BLaER1 treated with 17β-estradiol and CSF1 and Interleukin-3, amounts not matched to agents 10 nM and 100 nM (cell line): ENCODE measurements around the gene TRMT112.
"Not testable (repeated sequence)": the region's sequence is repeated elsewhere in the genome, so short reads cannot be mapped to it uniquely, and the experiment has no call there.

Source experiments
- H3K27ac ChIP-seq, 11 experiments: shearing (Covaris generic); formaldehyde crosslinking; 2 replicates each; pipeline ENCODE4 v1.8.1; 2022
- H3K27me3 ChIP-seq, 11 experiments: shearing (Covaris generic); formaldehyde crosslinking; 2 replicates each; pipeline ENCODE4 v1.8.1; 2022
- H3K36me3 ChIP-seq, 11 experiments: shearing (Covaris generic); formaldehyde crosslinking; 2 replicates each; pipeline ENCODE4 v1.8.1; 2022
- H3K4me1 ChIP-seq, 10 experiments: shearing (Covaris generic); formaldehyde crosslinking; 2 replicates each; pipeline ENCODE4 v1.8.1; 2022
- H3K4me2 ChIP-seq, 11 experiments: shearing (Covaris generic); formaldehyde crosslinking; 2 replicates each; pipeline ENCODE4 v1.8.1; 2022
- H3K4me3 ChIP-seq, 10 experiments: shearing (Covaris generic); formaldehyde crosslinking; 2 replicates each; pipeline ENCODE4 v1.8.1; 2022
- H3K9ac ChIP-seq, 11 experiments: shearing (Covaris generic); formaldehyde crosslinking; 2 replicates each; pipeline ENCODE4 v1.8.1; 2022
- H3K9me3 ChIP-seq, 11 experiments: shearing (Covaris generic); formaldehyde crosslinking; replicated peaks in 1 of 11; 2 replicates each; pipeline ENCODE4 v1.8.1; 2022
- H4K20me1 ChIP-seq, 11 experiments: shearing (Covaris generic); formaldehyde crosslinking; 2 replicates each; pipeline ENCODE4 v1.8.1; 2022
- Cebpa-rat ChIP-seq, 11 experiments: shearing (Covaris generic); IDR thresholded peaks; 2 replicates each; pipeline ENCODE4 v1.8.1; 2022

TRMT112 gene

DNA sequence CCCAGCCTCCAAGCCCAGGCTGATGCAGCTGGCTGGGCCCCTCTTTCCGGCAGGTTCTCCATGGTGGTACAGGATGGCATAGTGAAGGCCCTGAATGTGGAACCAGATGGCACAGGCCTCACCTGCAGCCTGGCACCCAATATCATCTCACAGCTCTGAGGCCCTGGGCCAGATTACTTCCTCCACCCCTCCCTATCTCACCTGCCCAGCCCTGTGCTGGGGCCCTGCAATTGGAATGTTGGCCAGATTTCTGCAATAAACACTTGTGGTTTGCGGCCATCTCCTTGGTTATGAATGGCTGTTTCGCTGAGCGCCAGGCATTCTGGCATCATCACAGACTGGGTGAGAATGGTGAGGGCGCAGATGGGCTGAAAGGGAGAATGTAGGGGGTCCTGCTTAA, 4.2 kb upstream of the TRMT112 start:
- Histone ChIP-seq H3K9ac (peak overlapping the region in 3 of 11 experiments; percentile 10 to 28 (median 17); a peak in 2 of 22 replicates), H3K27ac (peak overlapping the region in 4 of 11 experiments; percentile 1 to 38 (median 16); a peak in 2 of 22 replicates), H3K9me3 (no peaks in the 10 kb centered on the region), H3K27me3 (no peaks in the 10 kb centered on the region), H3K4me1 (peaks cover 14 to 43% (median 33%) of the 10 kb centered on the region in 10 experiments), H3K4me3 (no peak overlapping the region), H4K20me1 (peaks cover 0 to 6% (median 0%) of the 10 kb centered on the region in 11 experiments; a peak in 5 of 22 replicates), H3K4me2 (no peak overlapping the region), H3K36me3 (peaks cover 0 to 30% (median 14%) of the 10 kb centered on the region in 11 experiments; a peak in 17 of 22 replicates)
- no peak for TF ChIP-seq Cebpa-rat (IDR thresholded peaks at IDR 0.05)

DNA sequence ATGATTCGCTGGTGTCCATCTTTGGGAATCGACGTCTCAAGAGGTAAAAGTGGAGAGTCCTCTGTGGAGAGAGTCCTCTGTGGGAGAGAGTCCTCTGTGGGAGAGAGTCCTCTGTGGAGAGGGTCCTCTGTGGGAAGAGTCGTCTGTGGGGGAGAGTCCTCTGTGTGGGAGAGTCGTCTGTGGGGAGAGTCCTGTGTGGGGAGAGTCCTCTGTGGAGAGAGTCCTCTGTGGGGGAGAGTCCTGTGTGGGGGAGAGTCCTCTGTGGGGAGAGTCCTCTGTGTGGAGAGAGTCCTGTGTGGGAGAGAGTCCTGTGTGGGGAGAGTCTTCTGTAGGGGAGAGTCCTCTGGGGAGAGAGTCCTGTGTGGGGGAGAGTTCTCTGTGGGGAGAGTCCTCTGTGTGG, 3.7 kb upstream of the TRMT112 start:
- Histone ChIP-seq H3K4me1 (peaks cover 19 to 48% (median 38%) of the 10 kb centered on the region in 10 experiments), H3K9ac (peak overlapping the region in 6 of 11 experiments; percentile 10 to 29 (median 18); a peak in 1 of 22 replicates), H3K4me3 (no peak overlapping the region), H3K27me3 (no peaks in the 10 kb centered on the region), H3K27ac (peak overlapping the region in 4 of 11 experiments; percentile 1 to 38 (median 16); a peak in 3 of 22 replicates), H3K4me2 (no peak overlapping the region), H3K9me3 (no peaks in the 10 kb centered on the region), H4K20me1 (peaks cover 0 to 11% (median 5%) of the 10 kb centered on the region in 11 experiments; a peak in 11 of 22 replicates), H3K36me3 (peaks cover 5 to 34% (median 19%) of the 10 kb centered on the region in 11 experiments; a peak in 21 of 22 replicates)
- TF ChIP-seq Cebpa-rat (IDR thresholded peaks at IDR 0.05): no peak

DNA sequence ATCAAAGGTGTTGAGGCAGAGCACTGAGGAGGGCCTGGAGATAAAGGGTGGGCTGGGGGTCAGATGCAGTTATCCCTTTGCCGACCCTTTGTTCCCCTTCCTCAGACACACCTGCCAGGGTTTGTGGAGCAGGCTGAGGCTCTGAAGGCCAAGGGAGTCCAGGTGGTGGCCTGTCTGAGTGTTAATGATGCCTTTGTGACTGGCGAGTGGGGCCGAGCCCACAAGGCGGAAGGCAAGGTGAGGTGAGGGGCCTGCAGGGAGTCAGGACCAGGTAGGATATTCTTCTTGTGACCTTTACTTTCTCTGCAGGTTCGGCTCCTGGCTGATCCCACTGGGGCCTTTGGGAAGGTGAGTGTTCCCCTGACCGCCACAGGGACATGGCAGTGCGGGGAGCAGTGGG, 3.2 kb upstream of the TRMT112 start:
- Histone ChIP-seq H3K4me3 (no peak overlapping the region), H3K36me3 (peaks cover 9 to 38% (median 24%) of the 10 kb centered on the region in 11 experiments), H3K4me1 (peaks cover 24 to 53% (median 42%) of the 10 kb centered on the region in 10 experiments), H3K27me3 (no peaks in the 10 kb centered on the region), H3K9me3 (no peaks in the 10 kb centered on the region), H3K4me2 (0 out of 22 replicates have a peak overlapping the region, but pooled peaks of 1 of the 11 experiments have one; percentile 96), H4K20me1 (peaks cover 0 to 16% (median 9%) of the 10 kb centered on the region in 11 experiments; a peak in 14 of 22 replicates), H3K9ac (0 out of 22 replicates have a peak overlapping the region, but pooled peaks of 2 of the 11 experiments have one; percentile 13 to 19), H3K27ac (peak overlapping the region in 1 of 11 experiments; percentile 38; a peak in 1 of 22 replicates)
- TF ChIP-seq Cebpa-rat (IDR thresholded peaks at IDR 0.05): no peak

DNA sequence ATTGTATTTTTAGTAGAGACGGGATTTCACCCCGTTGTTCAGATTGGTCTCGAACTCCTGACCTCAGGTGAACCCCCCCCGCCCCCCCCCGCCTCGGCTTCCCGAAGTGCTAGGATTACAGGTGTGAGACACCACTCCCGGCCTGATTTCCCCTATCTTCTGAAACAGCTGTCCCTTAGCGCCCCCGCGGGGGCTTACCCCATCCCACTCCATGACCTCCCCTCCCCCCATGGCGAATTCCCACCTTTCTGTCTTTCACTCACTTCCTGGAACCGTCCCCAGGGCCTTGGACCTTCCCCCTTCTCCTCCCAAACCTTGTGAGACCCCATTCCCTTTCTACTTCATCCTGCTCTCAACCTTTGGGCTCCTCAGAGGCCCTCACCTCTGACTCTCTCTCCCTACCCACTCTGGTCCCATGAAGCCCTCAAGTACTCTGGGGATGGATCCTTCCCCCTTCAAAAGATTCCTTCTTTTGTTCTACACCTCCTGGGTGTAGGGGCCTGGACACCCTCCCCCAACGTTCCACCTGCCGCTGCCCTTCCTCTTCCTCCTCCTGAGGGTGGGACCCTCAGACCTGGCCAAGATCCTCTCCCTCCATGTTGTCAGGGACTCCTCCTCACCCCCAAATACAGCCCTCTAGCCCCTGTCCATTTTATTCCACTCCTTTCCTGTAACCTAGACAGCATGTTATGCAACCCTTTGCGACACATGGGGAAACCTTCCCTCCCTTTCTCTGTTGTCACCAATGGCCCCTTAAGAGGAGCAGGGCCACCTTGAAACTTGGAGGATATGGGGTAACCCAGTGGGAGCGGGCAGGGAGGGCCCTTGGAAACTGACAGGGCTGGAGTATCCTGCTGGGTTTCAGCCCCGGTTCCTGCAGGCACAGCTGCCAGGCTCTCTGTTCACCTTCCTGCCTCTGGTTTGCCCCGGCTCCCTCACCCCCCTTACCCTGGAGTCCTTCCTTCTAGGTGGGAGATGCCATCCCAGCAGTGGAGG, 1.7 kb upstream of the TRMT112 start:
- no peaks in the 10 kb centered on the region for H3K27me3 ChIP-seq
- H4K20me1 ChIP-seq: peaks cover 1 to 31% (median 24%) of the 10 kb centered on the region in 11 experiments; a peak in 18 of 22 replicates
- peak overlapping the region; percentile 86 to 97 (median 94) for H3K4me2 ChIP-seq
- H3K4me3 ChIP-seq: peak overlapping the region; percentile 73 to 92 (median 81)
- no peaks in the 10 kb centered on the region for H3K9me3 ChIP-seq
- H3K9ac ChIP-seq: peak overlapping the region; percentile 81 to 94 (median 85)
- H3K27ac ChIP-seq: peak overlapping the region; percentile 35 to 94 (median 88); a peak in 21 of 22 replicates
- peaks cover 24 to 53% (median 39%) of the 10 kb centered on the region in 11 experiments for H3K36me3 ChIP-seq
- TF ChIP-seq Cebpa-rat (IDR thresholded peaks at IDR 0.05): peak in 4 of 11 experiments; percentile 14 to 65 (median 38); a peak in 4 of 22 replicates
- peaks cover 37 to 66% (median 46%) of the 10 kb centered on the region in 10 experiments for H3K4me1 ChIP-seq

DNA sequence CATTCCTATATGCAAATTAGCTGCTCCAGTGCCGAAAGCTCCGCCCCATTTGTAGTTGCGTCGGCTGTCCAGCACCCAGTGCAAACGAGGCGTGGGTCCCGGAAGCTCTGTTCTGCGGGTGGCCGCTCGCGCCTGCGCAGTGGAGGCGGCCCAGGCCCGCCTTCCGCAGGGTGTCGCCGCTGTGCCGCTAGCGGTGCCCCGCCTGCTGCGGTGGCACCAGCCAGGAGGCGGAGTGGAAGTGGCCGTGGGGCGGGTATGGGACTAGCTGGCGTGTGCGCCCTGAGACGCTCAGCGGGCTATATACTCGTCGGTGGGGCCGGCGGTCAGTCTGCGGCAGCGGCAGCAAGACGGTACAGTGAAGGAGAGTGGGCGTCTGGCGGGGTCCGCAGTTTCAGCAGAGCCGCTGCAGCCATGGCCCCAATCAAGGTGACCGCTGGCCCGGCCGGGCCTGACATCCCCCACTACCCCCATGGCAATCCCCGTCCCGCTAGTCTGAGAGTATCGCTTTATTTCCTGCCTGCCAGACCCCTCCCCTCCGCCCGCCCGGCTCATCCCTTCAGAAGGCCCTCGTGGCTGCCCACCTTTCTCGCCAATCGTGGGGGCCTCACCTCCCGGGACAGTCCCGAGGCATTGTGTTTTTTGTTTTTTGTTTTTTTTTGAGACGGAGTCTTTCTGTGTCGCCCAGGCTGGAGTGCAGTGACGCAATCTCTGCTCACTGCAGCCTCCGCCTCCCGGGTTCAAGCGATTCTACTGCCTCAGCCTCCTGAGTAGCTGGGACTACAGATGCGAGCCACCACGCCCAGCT, 804 bp upstream of the TRMT112 start, which contains the start of gene PRDX5:
Gene PRDX5, plus strand, starts transcription at position 161 of the 805 bp plus-strand sequence. Its CDS starts 95 bp downstream, at position 256.
- Histone ChIP-seq H4K20me1 (peaks cover 8 to 40% (median 33%) of the 10 kb centered on the region in 11 experiments; a peak in 19 of 22 replicates), H3K36me3 (peaks cover 33 to 62% (median 47%) of the 10 kb centered on the region in 11 experiments), H3K27me3 (no peaks in the 10 kb centered on the region), H3K9ac (peak within 1 kb of the TSS; percentile 81 to 94 (median 85)), H3K4me3 (peak within 1 kb of the TSS; percentile 73 to 92 (median 81)), H3K4me1 (peaks cover 31 to 66% (median 44%) of the 10 kb centered on the region in 10 experiments), H3K27ac (peak within 1 kb of the TSS; percentile 86 to 94 (median 89)), H3K4me2 (peak within 1 kb of the TSS; percentile 86 to 97 (median 94)), H3K9me3 (no peaks in the 10 kb centered on the region)
- TF ChIP-seq Cebpa-rat (IDR thresholded peaks at IDR 0.05): peak in 8 of 11 experiments; percentile 25 to 76 (median 49); a peak in 9 of 22 replicates

DNA sequence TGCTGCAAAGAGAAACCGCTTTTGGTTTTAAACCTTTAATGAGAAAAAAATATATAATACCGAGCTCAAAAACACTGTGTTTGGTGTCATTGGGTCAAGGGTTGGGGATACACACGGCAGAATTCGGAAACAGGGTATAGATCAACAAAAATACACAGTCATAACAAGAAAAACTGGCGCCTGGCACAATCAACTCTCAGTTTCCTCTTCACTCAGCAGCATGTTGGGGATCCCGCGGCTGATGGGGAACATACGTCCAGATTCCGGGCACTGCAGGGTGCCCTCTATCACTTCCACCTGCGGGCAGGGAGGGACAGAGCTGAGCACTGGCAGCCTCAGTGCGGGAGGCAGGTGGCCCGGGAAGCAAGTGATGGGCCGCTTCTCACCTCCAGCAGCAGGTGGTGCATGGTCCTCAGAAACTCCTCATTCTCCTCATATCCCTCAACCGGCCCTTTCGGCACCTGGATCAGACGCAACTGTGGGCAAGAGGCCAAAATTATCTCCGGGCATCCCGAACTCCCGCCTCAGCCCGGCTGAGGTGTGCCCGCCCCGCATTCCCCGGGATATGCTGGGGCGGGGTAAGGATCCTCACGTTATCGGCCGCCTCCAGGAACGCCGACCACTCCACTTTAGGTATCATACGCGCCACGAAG, 561 bp downstream of the TRMT112 start:
- no peak for TF ChIP-seq Cebpa-rat (IDR thresholded peaks at IDR 0.05)
- peak overlapping the region; percentile 86 to 94 (median 89) for H3K27ac ChIP-seq
- peak overlapping the region; percentile 86 to 97 (median 94) for H3K4me2 ChIP-seq
- peaks cover 21 to 66% (median 44%) of the 10 kb centered on the region in 10 experiments for H3K4me1 ChIP-seq
- peak overlapping the region; percentile 81 to 94 (median 85) for H3K9ac ChIP-seq
- H3K9me3 ChIP-seq: no peaks in the 10 kb centered on the region
- H3K4me3 ChIP-seq: peak overlapping the region; percentile 73 to 92 (median 81)
- no peaks in the 10 kb centered on the region for H3K27me3 ChIP-seq
- peaks cover 39 to 62% (median 55%) of the 10 kb centered on the region in 11 experiments for H3K36me3 ChIP-seq
- peaks cover 8 to 53% (median 44%) of the 10 kb centered on the region in 11 experiments; a peak in 20 of 22 replicates for H4K20me1 ChIP-seq

DNA sequence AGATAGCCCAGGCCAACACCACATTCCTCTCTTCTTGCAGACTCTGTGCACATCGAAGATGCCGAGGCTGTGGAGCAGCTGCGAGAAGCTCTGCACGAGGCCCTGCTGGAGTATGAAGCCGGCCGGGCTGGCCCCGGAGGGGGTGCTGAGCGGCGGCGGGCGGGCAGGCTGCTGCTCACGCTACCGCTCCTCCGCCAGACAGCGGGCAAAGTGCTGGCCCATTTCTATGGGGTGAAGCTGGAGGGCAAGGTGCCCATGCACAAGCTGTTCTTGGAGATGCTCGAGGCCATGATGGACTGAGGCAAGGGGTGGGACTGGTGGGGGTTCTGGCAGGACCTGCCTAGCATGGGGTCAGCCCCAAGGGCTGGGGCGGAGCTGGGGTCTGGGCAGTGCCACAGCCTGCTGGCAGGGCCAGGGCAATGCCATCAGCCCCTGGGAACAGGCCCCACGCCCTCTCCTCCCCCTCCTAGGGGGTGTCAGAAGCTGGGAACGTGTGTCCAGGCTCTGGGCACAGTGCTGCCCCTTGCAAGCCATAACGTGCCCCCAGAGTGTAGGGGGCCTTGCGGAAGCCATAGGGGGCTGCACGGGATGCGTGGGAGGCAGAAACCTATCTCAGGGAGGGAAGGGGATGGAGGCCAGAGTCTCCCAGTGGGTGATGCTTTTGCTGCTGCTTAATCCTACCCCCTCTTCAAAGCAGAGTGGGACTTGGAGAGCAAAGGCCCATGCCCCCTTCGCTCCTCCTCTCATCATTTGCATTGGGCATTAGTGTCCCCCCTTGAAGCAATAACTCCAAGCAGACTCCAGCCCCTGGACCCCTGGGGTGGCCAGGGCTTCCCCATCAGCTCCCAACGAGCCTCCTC, 1.5 kb downstream of the TRMT112 start:
- H3K27me3 ChIP-seq, H3K9me3 ChIP-seq: not testable (repeated sequence)
- peak overlapping the region; percentile 86 to 97 (median 94) for H3K4me2 ChIP-seq
- peak overlapping the region; percentile 73 to 92 (median 81) for H3K4me3 ChIP-seq
- peaks cover 12 to 62% (median 52%) of the 10 kb centered on the region in 11 experiments; a peak in 20 of 22 replicates for H4K20me1 ChIP-seq
- peaks cover 25 to 68% (median 49%) of the 10 kb centered on the region in 10 experiments for H3K4me1 ChIP-seq
- H3K27ac ChIP-seq: peak overlapping the region in 7 of 11 experiments; percentile 87 to 94 (median 90); a peak in 7 of 22 replicates
- H3K9ac ChIP-seq: peak overlapping the region; percentile 81 to 94 (median 85); a peak in 21 of 22 replicates
- peaks cover 40 to 61% (median 52%) of the 10 kb centered on the region in 11 experiments for H3K36me3 ChIP-seq
